Measurements from ENCODE around the gene RPS3A. TPM values are rescaled to one million over a fixed set of nuclear protein-coding genes. Genes with fewer than 3 reads are reported as not detected.

RPS3A gene
- total and polyA plus RNA-seq, 2 of the 13 experiments (the other 11 are each of a cell fraction or from before 2014, with no cell fraction given), result 3,332 to 3,626 TPM

DNA sequence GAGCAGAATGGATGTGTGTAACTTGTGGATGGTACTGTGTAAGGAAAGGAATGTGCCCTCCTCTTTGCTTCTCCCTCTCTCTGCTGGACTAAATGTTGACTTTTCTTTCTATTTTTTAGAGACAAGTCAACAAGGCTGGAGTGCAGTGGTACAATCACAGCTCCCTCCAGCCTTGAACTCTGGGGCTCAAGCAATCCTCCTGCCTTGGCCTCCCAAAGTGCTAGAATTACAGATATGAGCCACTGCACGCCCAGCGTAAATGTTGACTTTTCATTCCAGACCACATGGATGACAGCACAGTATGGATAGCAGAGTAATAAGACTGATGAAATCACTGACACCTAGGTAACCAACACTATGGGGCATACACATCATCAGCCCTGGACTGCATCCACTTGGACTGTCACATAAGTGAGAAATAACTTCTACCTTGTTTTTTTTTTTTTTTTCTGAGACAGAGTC is 5.1 kb upstream of the RPS3A start (continued):
- peak; percentile 83 for TF ChIP-seq ZNF609 (CRISPR knock-in tag; IDR thresholded peaks at IDR 0.05; ENCODE audit: borderline replicate concordance)
- no peak for TF ChIP-seq ZSCAN12 (CRISPR knock-in tag; IDR thresholded peaks at IDR 0.05)
- peak; percentile 67; the same call in 1 of the 2 replicates for TF ChIP-seq ZNF317 (CRISPR knock-in tag; IDR thresholded peaks at IDR 0.05)
- TF ChIP-seq, protein P1, sequence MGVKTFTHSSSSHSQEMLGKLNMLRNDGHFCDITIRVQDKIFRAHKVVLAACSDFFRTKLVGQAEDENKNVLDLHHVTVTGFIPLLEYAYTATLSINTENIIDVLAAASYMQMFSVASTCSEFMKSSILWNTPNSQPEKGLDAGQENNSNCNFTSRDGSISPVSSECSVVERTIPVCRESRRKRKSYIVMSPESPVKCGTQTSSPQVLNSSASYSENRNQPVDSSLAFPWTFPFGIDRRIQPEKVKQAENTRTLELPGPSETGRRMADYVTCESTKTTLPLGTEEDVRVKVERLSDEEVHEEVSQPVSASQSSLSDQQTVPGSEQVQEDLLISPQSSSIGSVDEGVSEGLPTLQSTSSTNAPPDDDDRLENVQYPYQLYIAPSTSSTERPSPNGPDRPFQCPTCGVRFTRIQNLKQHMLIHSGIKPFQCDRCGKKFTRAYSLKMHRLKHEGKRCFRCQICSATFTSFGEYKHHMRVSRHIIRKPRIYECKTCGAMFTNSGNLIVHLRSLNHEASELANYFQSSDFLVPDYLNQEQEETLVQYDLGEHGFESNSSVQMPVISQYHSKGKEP (CRISPR knock-in tag; IDR thresholded peaks at IDR 0.05), result no peak
- no peak for TF ChIP-seq ZZZ3 (CRISPR knock-in tag; IDR thresholded peaks at IDR 0.05; ENCODE audit: borderline replicate concordance)
- peak; percentile 51; the same call in 1 of the 2 replicates for TF ChIP-seq HOXA3 (CRISPR knock-in tag; IDR thresholded peaks at IDR 0.05)
- TF ChIP-seq THAP9 (CRISPR knock-in tag; IDR thresholded peaks at IDR 0.05; ENCODE audit: borderline replicate concordance), result no peak
- peak; percentile 100 for TF ChIP-seq ZMYM3 (CRISPR knock-in tag; IDR thresholded peaks at IDR 0.05)
- peak; percentile 82; the same call in 1 of the 2 replicates for TF ChIP-seq ZNF24 (IDR thresholded peaks at IDR 0.05)
- no peak for TF ChIP-seq GRHL1 (CRISPR knock-in tag; conservative IDR thresholded peaks at IDR 0.05)
- no peak for TF ChIP-seq EZH2 (conservative IDR thresholded peaks at IDR 0.05; ENCODE audit: low read depth, low read length)
- TF ChIP-seq REL (CRISPR knock-in tag; conservative IDR thresholded peaks at IDR 0.05), result no peak
- TF ChIP-seq ZNF3 (CRISPR knock-in tag; IDR thresholded peaks at IDR 0.05), result 0 out of 2 replicates have a peak, but pooled peaks have one; percentile 50
- peak; percentile 52; the same call in 1 of the 2 replicates for TF ChIP-seq HHEX (CRISPR knock-in tag; IDR thresholded peaks at IDR 0.05)
- peak; percentile 28; the same call in 1 of the 2 replicates for TF ChIP-seq FOXP1 (IDR thresholded peaks at IDR 0.05)
- TF ChIP-seq FOXP1 (CRISPR knock-in tag; IDR thresholded peaks at IDR 0.05), result peak; percentile 59
